Cardiac muscle cell (in vitro differentiated cells and primary cell): ENCODE measurements around the gene LCT. TPM values are rescaled to one million over a fixed set of nuclear protein-coding genes. Genes with fewer than 3 reads are reported as not detected.

Source experiments
- DNase-seq, 2 donors: peaks; one replicate each; pipeline versions ENCODE4 v3.0.0 to v3.0.0-alpha.2; 2010 to 2017; ENCODE audit warnings: low read depth in 1 of 2, low spot score in 1 of 2
- H3K27ac ChIP-seq: fragments of 200-600 bp; sonication (generic); 2 replicates; pipeline ENCODE4 v1.5.1; 2016
- H3K27me3 ChIP-seq: fragments of 200-600 bp; sonication (generic); 2 replicates; pipeline ENCODE4 v1.6.0; 2016; ENCODE audit warnings: control low read depth
- H3K36me3 ChIP-seq: fragments of 200-600 bp; sonication (generic); 2 replicates; pipeline ENCODE4 v1.5.1; 2016; ENCODE audit warnings: control low read depth
- H3K4me1 ChIP-seq: fragments of 200-600 bp; sonication (generic); 2 replicates; pipeline ENCODE4 v1.8.1; 2017; ENCODE audit warnings: low read depth, mild to moderate bottlenecking, mixed run types
- H3K4me3 ChIP-seq: fragments of 200-600 bp; sonication (generic); 2 replicates; pipeline ENCODE4 v1.5.1; 2016; ENCODE audit warnings: mild to moderate bottlenecking
- H3K9me3 ChIP-seq: fragments of 200-600 bp; sonication (generic); 2 replicates; pipeline ENCODE4 v1.5.1; 2017; ENCODE audit warnings: low read depth, mild to moderate bottlenecking, control low read depth
- CTCF ChIP-seq: IDR thresholded peaks from 2 replicates; pipeline ENCODE4 v1.5.1; 2012; ENCODE audit warnings: low read depth, mild to moderate bottlenecking, low read length
- polyA plus RNA-seq: library from polyadenylated mRNA; unstranded; fragments of >200 nt; fragmentation: Nextera tagmentation; extraction: Ambion mirVana; gene quantifications from 2 replicates; pipeline ENCODE4 v1.2.1, GENCODE V29; 2016
- total RNA-seq: library from RNA; depleted of rRNA; stranded (reverse); fragments of >200 nt; gene quantifications from 2 replicates; pipeline ENCODE4 v1.2.3, GENCODE V29; 2016

The LCT gene
- total and polyA plus RNA-seq, 2 experiments from 2014 or later: 0.03 TPM; not detected in 1

GRCh38 chr2:135790423-135790822 lies 46.6 kb downstream of the LCT start:
- no peak for DNase-seq
- Histone ChIP-seq H3K36me3 (no peaks in the 10 kb centered on the region), H3K27ac (no peak overlapping the region), H3K9me3 (no peaks in the 10 kb centered on the region), H3K4me1 (peaks cover 5% of the 10 kb centered on the region), H3K4me3 (no peak overlapping the region), H3K27me3 (no peaks in the 10 kb centered on the region)
- no peak for TF ChIP-seq CTCF

- no peak for TF ChIP-seq CTCF
- H3K4me3 ChIP-seq: no peak overlapping the region
- peaks cover 5% of the 10 kb centered on the region for H3K4me1 ChIP-seq
Measured at GRCh38 chr2:135786823-135787222, 50.2 kb downstream of the LCT start.

GRCh38 chr2:135785032-135785431 lies 52.0 kb downstream of the LCT start:
- peak in 1 of 2 donors; percentile 10 for DNase-seq
- H3K4me3 ChIP-seq: no peak overlapping the region
- peaks cover 49% of the 10 kb centered on the region for H3K36me3 ChIP-seq

More at GRCh38 chr2:135786823-135787222, 50.2 kb downstream of the LCT start:
- H3K36me3 ChIP-seq: peaks cover 31% of the 10 kb centered on the region
- peak overlapping the region; percentile 9 for H3K27ac ChIP-seq
- DNase-seq: peak in 1 of 2 donors; percentile 93
- H3K9me3 ChIP-seq: no peaks in the 10 kb centered on the region
- no peaks in the 10 kb centered on the region for H3K27me3 ChIP-seq

GRCh38 chr2:135783439-135783838 lies 53.5 kb downstream of the LCT start:
- TF ChIP-seq CTCF: no peak
- Histone ChIP-seq H3K4me3 (no peak overlapping the region), H3K27ac (peak overlapping the region; percentile 23), H3K27me3 (no peaks in the 10 kb centered on the region), H3K4me1 (no peaks in the 10 kb centered on the region), H3K9me3 (no peaks in the 10 kb centered on the region), H3K36me3 (peaks cover 62% of the 10 kb centered on the region)
- no peak for DNase-seq

More at GRCh38 chr2:135785032-135785431, 52.0 kb downstream of the LCT start:
- H3K9me3 ChIP-seq: no peaks in the 10 kb centered on the region
- H3K27me3 ChIP-seq: no peaks in the 10 kb centered on the region
- H3K4me1 ChIP-seq: no peaks in the 10 kb centered on the region
- H3K27ac ChIP-seq: no peak overlapping the region
- peak; percentile 19 for TF ChIP-seq CTCF

- H3K36me3 ChIP-seq: peaks cover 67% of the 10 kb centered on the region
- no peak for TF ChIP-seq CTCF
- DNase-seq: no peak
- H3K4me3 ChIP-seq: no peak overlapping the region
- no peaks in the 10 kb centered on the region for H3K9me3 ChIP-seq
- no peaks in the 10 kb centered on the region for H3K27me3 ChIP-seq
- H3K27ac ChIP-seq: no peak overlapping the region
- no peaks in the 10 kb centered on the region for H3K4me1 ChIP-seq
Measured at GRCh38 chr2:135782231-135782630, 54.8 kb downstream of the LCT start.

GRCh38 chr2:135776367-135776766 lies 60.6 kb downstream of the LCT start:
- no peak overlapping the region for H3K27ac ChIP-seq
- no peaks in the 10 kb centered on the region for H3K4me1 ChIP-seq
- TF ChIP-seq CTCF: no peak
- H3K27me3 ChIP-seq: no peaks in the 10 kb centered on the region
- no peaks in the 10 kb centered on the region for H3K9me3 ChIP-seq
- no peak overlapping the region for H3K4me3 ChIP-seq
- H3K36me3 ChIP-seq: peaks cover 85% of the 10 kb centered on the region
- no peak for DNase-seq
